NCI-H1930 (cell line): ENCODE data around the gene NLRP4.

Experiments
- DNase-seq, 2 experiments: peaks; one replicate each; lab custom pipeline; 2025; lab: John Stamatoyannopoulos, UW

Gene NLRP4

GRCh38 chr19:55836340-55836739, at the start of gene NLRP4:
NLRP4 (plus strand) TSS chr19:55836540; CDS start chr19:55852081, 15,541 bp downstream.
- DNase-seq: peak in 1 of 2 experiments; percentile 17

- DNase-seq: no peak
Measured at GRCh38 chr19:55795021-55795420, 41.3 kb upstream of the NLRP4 start.

- no peak for DNase-seq
Measured at GRCh38 chr19:55801416-55801815, 34.9 kb upstream of the NLRP4 start.

GRCh38 chr19:55802281-55802680, 34.1 kb upstream of the NLRP4 start:
- DNase-seq: no peak

- peak; percentile 72 to 83 for DNase-seq
Measured at GRCh38 chr19:55809381-55810058, 26.8 kb upstream of the NLRP4 start.

GRCh38 chr19:55811340-55811739, 25.0 kb upstream of the NLRP4 start:
- no peak for DNase-seq

GRCh38 chr19:55812449-55812848, 23.9 kb upstream of the NLRP4 start:
- DNase-seq: no peak

- DNase-seq: no peak
Measured at GRCh38 chr19:55813906-55814305, 22.4 kb upstream of the NLRP4 start.

- no peak for DNase-seq
Measured at GRCh38 chr19:55820037-55820436, 16.3 kb upstream of the NLRP4 start.

GRCh38 chr19:55830656-55831055, 5.7 kb upstream of the NLRP4 start:
- peak in 1 of 2 experiments; percentile 80 for DNase-seq

GRCh38 chr19:55831846-55832245, 4.5 kb upstream of the NLRP4 start, which contains the start of gene NLRP11:
NLRP11 (minus strand) TSS chr19:55831999; CDS start chr19:55818174, 13,825 bp downstream.
- no peak for DNase-seq

- DNase-seq: peak in 1 of 2 experiments; percentile 37
Measured at GRCh38 chr19:55832676-55833075, 3.7 kb upstream of the NLRP4 start.

- DNase-seq: no peak
Measured at GRCh38 chr19:55838251-55838650, 1.9 kb downstream of the NLRP4 start.

GRCh38 chr19:55838906-55839305, 2.6 kb downstream of the NLRP4 start:
- DNase-seq: no peak

- no peak for DNase-seq
Measured at GRCh38 chr19:55855160-55855559, 18.8 kb downstream of the NLRP4 start.

- no peak for DNase-seq
Measured at GRCh38 chr19:55857149-55857548, 20.8 kb downstream of the NLRP4 start.

- no peak for DNase-seq
Measured at GRCh38 chr19:55857974-55858373, 21.6 kb downstream of the NLRP4 start.

- no peak for DNase-seq
Measured at GRCh38 chr19:55858401-55858800, 22.1 kb downstream of the NLRP4 start.

GRCh38 chr19:55858969-55859368, 22.6 kb downstream of the NLRP4 start:
- no peak for DNase-seq

GRCh38 chr19:55866521-55866920, 30.2 kb downstream of the NLRP4 start:
- no peak for DNase-seq

GRCh38 chr19:55867101-55867500, 30.8 kb downstream of the NLRP4 start:
- DNase-seq: no peak

- DNase-seq: no peak
Measured at GRCh38 chr19:55870736-55871135, 34.4 kb downstream of the NLRP4 start.

- DNase-seq: no peak
Measured at GRCh38 chr19:55877211-55877610, 40.9 kb downstream of the NLRP4 start.

GRCh38 chr19:55882626-55883025, 46.3 kb downstream of the NLRP4 start:
- no peak for DNase-seq
